Thyroid gland (tissue), 4 donors: Measurements from ENCODE around the gene PITPNC1.

ENCODE experiments used
- CTCF ChIP-seq, 6 experiments: fragments of 200-600 bp in 3 of 6; fragments of 450-650 bp in 3 of 6; sonication (generic) in 3 of 6; IDR thresholded peaks; one replicate each; pipeline ENCODE4 v1.5.1; 2016 to 2019; ENCODE audit warnings: antibody characterized with exemption in 6 of 6, mild to moderate bottlenecking in 2 of 6, inconsistent platforms in 1 of 6, moderate library complexity in 1 of 6
- POLR2A ChIP-seq, 2 donors: fragments of 450-650 bp; IDR thresholded peaks; one replicate each; pipeline ENCODE4 v1.6.1; 2017; ENCODE audit warnings: antibody characterized with exemption in 2 of 2, mild to moderate bottlenecking in 2 of 2, moderate library complexity in 1 of 2

- TF ChIP-seq CTCF (IDR thresholded peaks at IDR 0.05) = no peak
- peak in 1 of 2 donors; percentile 49 for TF ChIP-seq POLR2A (IDR thresholded peaks at IDR 0.05)
Observed at GRCh38 chr17:67491009-67491680, 114.1 kb downstream of the PITPNC1 start.
